ENCODE data around the gene CEL.
"Not testable (repeated sequence)": the region's sequence is repeated elsewhere in the genome, so short reads cannot be mapped to it uniquely, and the experiment has no call there.

The CEL gene

GRCh38 chr9:133046196-133046899 lies 15.4 kb upstream of the CEL start:
- in situ Hi-C loops (cut with MboI; ENCODE audit: low sequenced_read_pairs): no loop called here

- in situ Hi-C loops (cut with MboI; ENCODE audit: low sequenced_read_pairs): no loop called here
These were observed 14.9 kb upstream of the CEL start for GRCh38 chr9:133046900-133047295.

GRCh38 chr9:133048595-133048994 lies 13.2 kb upstream of the CEL start:
- in situ Hi-C loops (cut with MboI; ENCODE audit: low sequenced_read_pairs): no loop called here

- in situ Hi-C loops (cut with MboI; ENCODE audit: low sequenced_read_pairs): no loop called here
These were observed 12.7 kb upstream of the CEL start for GRCh38 chr9:133049043-133049442.

GRCh38 chr9:133050142-133050541 lies 11.6 kb upstream of the CEL start:
- in situ Hi-C loops (cut with MboI; ENCODE audit: low sequenced_read_pairs): no loop called here

- in situ Hi-C loops (cut with MboI; ENCODE audit: low sequenced_read_pairs): no loop called here
These were observed 11.0 kb upstream of the CEL start for GRCh38 chr9:133050781-133051180.

GRCh38 chr9:133051281-133051900 lies 10.4 kb upstream of the CEL start:
- in situ Hi-C loops (cut with MboI; ENCODE audit: low sequenced_read_pairs): no loop called here

- in situ Hi-C loops (cut with MboI; ENCODE audit: low sequenced_read_pairs): no loop called here
These were observed 9.7 kb upstream of the CEL start for GRCh38 chr9:133051966-133052539.

- in situ Hi-C loops (cut with MboI; ENCODE audit: low sequenced_read_pairs): no loop called here
These were observed 7.4 kb upstream of the CEL start for GRCh38 chr9:133054194-133054890.

GRCh38 chr9:133054966-133055365 lies 6.8 kb upstream of the CEL start:
- in situ Hi-C loops (cut with MboI; ENCODE audit: low sequenced_read_pairs): no loop called here

- in situ Hi-C loops (cut with MboI; ENCODE audit: low sequenced_read_pairs): no loop called here
These were observed 5.9 kb upstream of the CEL start for GRCh38 chr9:133055788-133056420.

- in situ Hi-C loops (cut with MboI; ENCODE audit: low sequenced_read_pairs): no loop called here
These were observed 5.2 kb upstream of the CEL start for GRCh38 chr9:133056533-133056932.

- in situ Hi-C loops (cut with MboI; ENCODE audit: low sequenced_read_pairs): no loop called here
These were observed 4.8 kb upstream of the CEL start for GRCh38 chr9:133057006-133057405.

GRCh38 chr9:133057553-133057952 lies 4.2 kb upstream of the CEL start:
- in situ Hi-C loops (cut with MboI; ENCODE audit: low sequenced_read_pairs): no loop called here

- in situ Hi-C loops (cut with MboI; ENCODE audit: low sequenced_read_pairs): no loop called here
These were observed 3.7 kb upstream of the CEL start for GRCh38 chr9:133058071-133058470.

GRCh38 chr9:133058550-133059320 lies 3.0 kb upstream of the CEL start:
- in situ Hi-C loops (cut with MboI; ENCODE audit: low sequenced_read_pairs): no loop called here

- in situ Hi-C loops (cut with MboI; ENCODE audit: low sequenced_read_pairs): no loop called here
These were observed 2.2 kb upstream of the CEL start for GRCh38 chr9:133059623-133060022.

GRCh38 chr9:133060417-133060841 lies 1.4 kb upstream of the CEL start:
- in situ Hi-C loops (cut with MboI; ENCODE audit: low sequenced_read_pairs): no loop called here

GRCh38 chr9:133061019-133061763 lies 590 bp upstream of the CEL start:
- in situ Hi-C loops (cut with MboI; ENCODE audit: low sequenced_read_pairs): not testable (repeated sequence)

GRCh38 chr9:133062569-133062968 lies 788 bp downstream of the CEL start:
- in situ Hi-C loops (cut with MboI; ENCODE audit: low sequenced_read_pairs): not testable (repeated sequence)

Measured in HL-60/S4 treated with retinoic acid at 250 ng/mL for 4 days and 3 days (cell line).